ENCODE measurements around the gene C1QTNF6.

DNA sequence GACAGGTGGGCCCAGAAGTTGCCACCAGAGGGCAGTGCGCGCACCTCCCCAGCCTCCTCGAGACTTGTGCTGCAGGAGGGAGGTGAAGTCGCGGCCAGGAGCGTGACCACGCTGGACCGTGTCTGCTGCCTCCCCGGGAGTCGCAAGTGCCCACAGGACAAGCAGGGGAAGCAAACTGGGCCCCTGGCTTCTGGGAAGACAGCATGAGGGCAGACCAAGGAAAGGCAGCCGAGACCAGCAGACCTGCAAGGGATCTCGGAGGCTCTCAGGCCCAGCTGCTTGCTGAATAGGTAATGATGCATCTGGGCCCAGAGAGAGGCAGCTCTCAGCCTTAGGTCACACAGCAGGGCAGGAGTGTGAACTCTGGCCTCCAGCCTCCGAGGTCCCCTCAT is 21.4 kb downstream of the C1QTNF6 start:
- TF ChIP-seq, protein P1, sequence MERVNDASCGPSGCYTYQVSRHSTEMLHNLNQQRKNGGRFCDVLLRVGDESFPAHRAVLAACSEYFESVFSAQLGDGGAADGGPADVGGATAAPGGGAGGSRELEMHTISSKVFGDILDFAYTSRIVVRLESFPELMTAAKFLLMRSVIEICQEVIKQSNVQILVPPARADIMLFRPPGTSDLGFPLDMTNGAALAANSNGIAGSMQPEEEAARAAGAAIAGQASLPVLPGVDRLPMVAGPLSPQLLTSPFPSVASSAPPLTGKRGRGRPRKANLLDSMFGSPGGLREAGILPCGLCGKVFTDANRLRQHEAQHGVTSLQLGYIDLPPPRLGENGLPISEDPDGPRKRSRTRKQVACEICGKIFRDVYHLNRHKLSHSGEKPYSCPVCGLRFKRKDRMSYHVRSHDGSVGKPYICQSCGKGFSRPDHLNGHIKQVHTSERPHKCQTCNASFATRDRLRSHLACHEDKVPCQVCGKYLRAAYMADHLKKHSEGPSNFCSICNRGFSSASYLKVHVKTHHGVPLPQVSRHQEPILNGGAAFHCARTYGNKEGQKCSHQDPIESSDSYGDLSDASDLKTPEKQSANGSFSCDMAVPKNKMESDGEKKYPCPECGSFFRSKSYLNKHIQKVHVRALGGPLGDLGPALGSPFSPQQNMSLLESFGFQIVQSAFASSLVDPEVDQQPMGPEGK (CRISPR knock-in tag; IDR thresholded peaks at IDR 0.05; ENCODE audit: borderline replicate concordance): no peak
- TF ChIP-seq RARB (CRISPR knock-in tag; IDR thresholded peaks at IDR 0.05) (no peak), ARNTL (CRISPR knock-in tag; IDR thresholded peaks at IDR 0.05; ENCODE audit: borderline replicate concordance, low read depth) (no peak)
